Retinal pigment epithelial cell (primary cell): ENCODE results near the gene CDHR1.
"Not testable (repeated sequence)": the region's sequence is repeated elsewhere in the genome, so short reads cannot be mapped to it uniquely, and the experiment has no call there.

ENCODE experiments used
- DNase-seq: peaks from one replicate; pipeline ENCODE4 v3.0.0-alpha.2; 2010; ENCODE audit warnings: low read depth
- H3K4me3 ChIP-seq: 2 replicates; pipeline ENCODE4 v1.5.1; 2011; ENCODE audit warnings: mild to moderate bottlenecking, low read length, control low read depth, moderate library complexity
- CTCF ChIP-seq: conservative IDR thresholded peaks from 2 replicates; pipeline ENCODE4 v1.5.1; 2011; ENCODE audit warnings: low read depth, low read length, control low read depth, inconsistent platforms

The CDHR1 gene

GRCh38 chr10:84166620-84167288, 27.6 kb upstream of the CDHR1 start:
- no peak overlapping the region for H3K4me3 ChIP-seq
- TF ChIP-seq CTCF = no peak
- no peak for DNase-seq

GRCh38 chr10:84167289-84167653, 27.1 kb upstream of the CDHR1 start:
- not testable (repeated sequence) for H3K4me3 ChIP-seq, DNase-seq

DNA sequence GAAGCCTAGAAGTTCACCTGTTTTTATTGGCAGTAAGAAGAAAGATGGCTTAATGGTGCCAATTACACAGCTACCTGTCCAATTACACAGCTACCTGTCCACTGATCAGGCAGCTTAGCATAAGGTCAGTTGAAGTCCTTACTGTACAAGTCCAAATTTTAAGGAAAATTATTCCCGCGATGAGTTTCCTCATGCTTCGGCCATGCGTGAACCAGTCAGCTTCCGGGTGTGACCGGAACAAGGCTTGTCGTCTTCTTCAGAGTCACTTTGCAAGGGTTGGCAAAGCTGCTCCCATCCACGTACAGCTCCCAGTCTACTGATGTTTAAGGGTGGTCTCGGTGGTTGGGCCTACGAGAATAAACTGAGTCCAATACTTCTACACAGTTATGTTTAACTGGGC, 26.0 kb upstream of the CDHR1 start:
- not testable (repeated sequence) for H3K4me3 ChIP-seq, DNase-seq

GRCh38 chr10:84171237-84171636, 23.1 kb upstream of the CDHR1 start:
- H3K4me3 ChIP-seq, DNase-seq: not testable (repeated sequence)

DNA sequence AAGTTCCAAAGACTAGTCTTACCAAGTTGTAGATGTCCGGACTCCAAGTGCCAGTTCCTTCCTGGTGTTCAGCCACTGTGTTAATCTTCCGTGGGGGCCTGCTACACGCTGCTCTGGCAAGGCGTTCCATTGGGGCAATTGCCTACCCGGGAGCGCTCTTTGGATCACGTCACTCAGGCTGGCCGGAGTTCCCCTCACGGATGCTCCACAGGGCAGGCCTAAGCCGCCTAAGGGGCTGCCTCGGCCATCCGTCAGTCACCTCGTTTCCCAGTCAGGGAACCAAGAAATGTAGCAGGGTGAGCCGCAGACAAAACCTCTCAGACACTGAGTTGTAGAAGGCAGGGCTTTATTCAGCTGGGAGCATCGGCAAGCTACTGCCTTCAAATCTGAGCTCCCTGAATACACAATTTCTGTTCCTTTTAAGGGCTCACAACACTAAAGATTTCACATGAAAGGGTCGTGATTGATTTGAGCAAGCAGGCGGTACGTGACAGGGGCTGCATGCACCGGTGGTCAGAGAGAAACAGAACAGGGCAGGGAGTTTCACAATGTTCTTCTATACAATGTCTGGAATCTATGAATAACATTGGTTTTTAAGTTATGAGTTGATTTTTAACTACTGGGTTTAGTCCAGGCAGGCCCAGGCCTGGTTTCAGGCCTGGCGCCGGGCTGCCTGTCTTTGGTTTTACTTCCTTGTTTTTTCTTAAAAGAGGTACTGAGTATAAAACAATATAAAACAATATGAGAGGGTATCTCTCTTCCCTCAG, 22.5 kb upstream of the CDHR1 start:
- H3K4me3 ChIP-seq, DNase-seq: not testable (repeated sequence)

DNA sequence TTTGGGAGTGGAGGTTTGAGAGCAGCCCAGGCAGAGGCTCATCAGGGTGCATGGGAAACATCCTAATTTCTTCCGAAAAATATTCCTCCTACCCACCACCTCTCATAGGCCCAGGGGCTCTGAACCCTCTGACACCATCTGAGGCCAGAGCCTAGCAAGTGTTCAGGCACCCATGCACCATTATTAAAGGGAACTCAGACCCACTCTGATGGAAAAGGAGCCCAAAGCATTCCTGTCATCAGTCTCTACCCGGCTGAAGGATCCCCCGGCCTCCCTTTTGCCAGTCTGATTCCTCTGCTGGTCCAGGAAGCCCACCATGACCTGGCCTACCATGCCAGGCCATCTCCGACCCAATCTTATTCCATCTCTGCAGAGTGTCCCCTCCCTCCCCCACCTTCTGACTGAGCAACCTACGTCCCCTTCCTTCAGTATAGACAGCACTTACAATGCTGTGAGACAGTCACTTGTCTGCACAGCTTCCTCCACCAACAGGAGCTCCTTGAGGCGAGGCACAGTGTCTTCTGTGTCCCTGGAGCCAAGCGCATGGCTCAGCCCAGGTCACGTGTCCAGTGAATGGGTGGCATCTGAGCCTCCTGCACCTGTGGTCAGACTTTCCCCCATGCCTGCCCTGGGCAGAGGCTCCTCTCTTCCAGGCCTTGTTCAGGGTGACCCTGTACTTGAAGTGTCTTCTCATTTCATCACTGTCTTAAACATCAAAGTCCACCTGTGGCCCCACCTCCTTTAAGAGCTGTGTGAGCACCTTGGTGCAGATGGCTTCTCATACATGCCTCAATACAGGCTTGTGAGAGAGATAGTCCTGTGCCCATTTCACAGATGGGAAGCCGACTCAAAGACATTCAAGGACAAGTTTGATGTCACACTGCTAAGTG, 21.6 kb upstream of the CDHR1 start:
- H3K4me3 ChIP-seq = no peak overlapping the region
- TF ChIP-seq CTCF = no peak
- DNase-seq = no peak

- no peak for DNase-seq
- TF ChIP-seq CTCF = no peak
- H3K4me3 ChIP-seq = no peak within 1 kb of the TSS
These were observed 20.8 kb upstream of the CDHR1 start, which contains the start of gene GPR15LG for GRCh38 chr10:84173501-84173929. GPR15LG (plus strand) TSS chr10:84173801; CDS start chr10:84173852, 51 bp downstream.

DNA sequence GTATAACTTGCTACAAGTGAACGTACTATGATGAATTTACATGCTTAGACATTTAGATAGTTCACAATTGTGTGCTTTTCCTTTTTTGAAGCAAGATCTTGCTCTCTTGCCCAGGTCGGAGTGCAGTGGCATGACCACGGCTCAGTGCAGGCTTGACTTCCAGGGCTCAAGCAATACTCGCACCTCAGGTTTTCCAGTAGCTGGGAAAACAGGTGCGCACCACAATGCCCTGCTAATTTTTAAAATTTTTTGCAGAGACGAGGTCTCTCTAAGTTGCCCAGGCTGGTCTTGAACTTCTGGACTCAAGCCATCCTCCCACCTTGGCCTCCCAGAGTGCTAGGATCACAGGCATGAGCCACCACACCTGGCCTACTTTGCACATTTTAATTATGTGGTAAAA, 18.9 kb upstream of the CDHR1 start:
- no peak overlapping the region for H3K4me3 ChIP-seq
- TF ChIP-seq CTCF = no peak
- no peak for DNase-seq

DNA sequence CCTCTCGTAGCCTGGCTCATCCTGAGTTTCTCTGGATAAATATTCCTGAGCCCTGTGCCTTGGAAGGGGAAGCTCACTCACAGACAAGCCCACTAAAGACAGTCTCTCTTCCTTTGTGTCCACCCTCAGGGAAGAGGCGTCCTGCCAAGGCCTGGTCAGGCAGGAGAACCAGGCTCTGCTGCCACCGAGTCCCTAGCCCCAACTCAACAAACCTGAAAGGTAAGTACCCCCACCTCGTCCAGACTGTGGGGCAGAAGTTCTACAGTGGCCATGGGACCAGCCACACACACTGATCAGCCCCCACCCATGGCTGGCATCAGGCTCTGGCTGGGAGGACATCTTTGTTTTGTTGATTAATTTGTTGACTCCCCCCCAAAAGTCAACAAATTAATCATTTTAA, 18.0 kb upstream of the CDHR1 start:
- DNase-seq = no peak
- no peak overlapping the region for H3K4me3 ChIP-seq
- no peak for TF ChIP-seq CTCF
